ENCODE data around the gene RAPGEFL1.

GRCh38 chr17:40175928-40176753 lies 1.1 kb upstream of the RAPGEFL1 start:
- TF ChIP-seq SMAD1 (IDR thresholded peaks at IDR 0.05; ENCODE audit: low read depth, partially characterized antibody) (no peak), SMAD5 (IDR thresholded peaks at IDR 0.05; ENCODE audit: low read depth) (no peak), RAD21 (IDR thresholded peaks at IDR 0.05; ENCODE audit: insufficient read depth, low read depth, low read length) (no peak), ZBED1 (IDR thresholded peaks at IDR 0.05; ENCODE audit: borderline replicate concordance) (no peak), CEBPB (IDR thresholded peaks at IDR 0.05; ENCODE audit: borderline replicate concordance in 1 of 2, low read depth in 2 of 2, low read length in 2 of 2) (no peak), SUPT20H (IDR thresholded peaks at IDR 0.05; ENCODE audit: borderline replicate concordance, control insufficient read depth, low read depth, low read length) (no peak), EED (IDR thresholded peaks at IDR 0.05; ENCODE audit: low read depth) (no peak), YY1 (IDR thresholded peaks at IDR 0.05; ENCODE audit: low read depth, low read length) (no peak), RAD51 (IDR thresholded peaks at IDR 0.05) (no peak), ELK1 (IDR thresholded peaks at IDR 0.05; ENCODE audit: low read depth, low read length) (no peak), POLR2AphosphoS5 (IDR thresholded peaks at IDR 0.05; ENCODE audit: low read length) (no peak), SIN3A (IDR thresholded peaks at IDR 0.05; ENCODE audit: low read depth, low read length) (no peak), CTCF (IDR thresholded peaks at IDR 0.05 in 2 of 3, conservative IDR thresholded peaks at IDR 0.05 in 1 of 3; ENCODE audit: control insufficient read depth in 2 of 3, extremely low read depth in 1 of 3, insufficient read depth in 1 of 3, low read depth in 3 of 3, low read length in 3 of 3) (no peak), CBFB (IDR thresholded peaks at IDR 0.05; ENCODE audit: low read depth) (no peak)
